Hepatocyte (in vitro differentiated cells): Measurements from ENCODE around the gene PLXNB3.

ENCODE experiments used
- EZH2 ChIP-seq: fragments of 200-600 bp; sonication (generic); IDR thresholded peaks from 2 replicates; pipeline ENCODE4 v1.6.1; 2016; ENCODE audit warnings: antibody characterized with exemption, mild to moderate bottlenecking, borderline replicate concordance
- TF ChIP-seq, protein P1 (sequence below): fragments of 200-600 bp; sonication (generic); IDR thresholded peaks from 2 replicates; pipeline ENCODE4 v1.5.1; 2016; ENCODE audit warnings: antibody characterized with exemption, mild to moderate bottlenecking; ENCODE audit not compliant: poor library complexity

DNA sequence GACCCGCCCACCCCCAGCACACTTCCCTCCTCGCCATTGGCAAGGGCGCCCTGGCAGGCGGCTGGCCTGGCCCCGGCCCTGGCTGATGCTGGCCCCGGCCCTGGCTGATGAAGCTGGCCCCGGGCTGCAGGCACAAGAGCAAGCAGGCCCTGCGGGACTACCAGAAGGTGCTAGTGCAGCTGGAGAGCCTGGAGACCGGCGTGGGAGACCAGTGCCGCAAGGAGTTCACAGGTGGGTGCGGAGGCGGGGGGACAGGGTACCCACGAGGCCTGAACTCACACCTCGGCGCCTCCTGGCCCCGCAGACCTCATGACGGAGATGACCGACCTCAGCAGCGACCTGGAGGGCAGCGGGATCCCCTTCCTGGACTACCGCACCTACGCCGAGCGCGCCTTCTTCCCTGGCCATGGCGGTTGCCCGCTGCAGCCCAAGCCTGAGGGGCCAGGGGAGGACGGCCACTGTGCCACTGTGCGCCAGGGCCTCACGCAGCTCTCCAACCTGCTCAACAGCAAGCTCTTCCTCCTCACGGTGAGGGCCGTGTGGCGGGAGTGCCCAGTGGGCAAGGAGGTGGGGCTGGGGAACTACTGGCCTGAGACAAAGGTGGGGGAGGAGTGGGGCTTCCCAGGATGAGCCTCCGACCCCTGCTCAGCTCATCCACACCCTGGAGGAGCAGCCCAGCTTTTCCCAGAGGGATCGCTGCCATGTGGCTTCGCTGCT lies 10.7 kb downstream of the PLXNB3 start:
- TF ChIP-seq, protein P1, sequence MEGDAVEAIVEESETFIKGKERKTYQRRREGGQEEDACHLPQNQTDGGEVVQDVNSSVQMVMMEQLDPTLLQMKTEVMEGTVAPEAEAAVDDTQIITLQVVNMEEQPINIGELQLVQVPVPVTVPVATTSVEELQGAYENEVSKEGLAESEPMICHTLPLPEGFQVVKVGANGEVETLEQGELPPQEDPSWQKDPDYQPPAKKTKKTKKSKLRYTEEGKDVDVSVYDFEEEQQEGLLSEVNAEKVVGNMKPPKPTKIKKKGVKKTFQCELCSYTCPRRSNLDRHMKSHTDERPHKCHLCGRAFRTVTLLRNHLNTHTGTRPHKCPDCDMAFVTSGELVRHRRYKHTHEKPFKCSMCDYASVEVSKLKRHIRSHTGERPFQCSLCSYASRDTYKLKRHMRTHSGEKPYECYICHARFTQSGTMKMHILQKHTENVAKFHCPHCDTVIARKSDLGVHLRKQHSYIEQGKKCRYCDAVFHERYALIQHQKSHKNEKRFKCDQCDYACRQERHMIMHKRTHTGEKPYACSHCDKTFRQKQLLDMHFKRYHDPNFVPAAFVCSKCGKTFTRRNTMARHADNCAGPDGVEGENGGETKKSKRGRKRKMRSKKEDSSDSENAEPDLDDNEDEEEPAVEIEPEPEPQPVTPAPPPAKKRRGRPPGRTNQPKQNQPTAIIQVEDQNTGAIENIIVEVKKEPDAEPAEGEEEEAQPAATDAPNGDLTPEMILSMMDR: no peak
- no peak for TF ChIP-seq EZH2
